ENCODE results near the gene REG3A.

The REG3A gene

GRCh38 chr2:79159653-79160052 lies at the start of gene REG3A:
Gene REG3A (minus strand): TSS chr2:79159753. CDS start chr2:79159405, 348 bp downstream.
- no peak within 1 kb of the TSS for H3K4me3 ChIP-seq (replicated peaks; ENCODE audit: low read depth, low read length)
- no peak for TF ChIP-seq CTCF (IDR thresholded peaks at IDR 0.05; ENCODE audit: low read depth, low read length, missing control alignments)
- no peak for DNase-seq (ENCODE audit: extremely low read depth, low read depth)

- H3K4me3 ChIP-seq (replicated peaks; ENCODE audit: low read depth, low read length): no peak overlapping the region
- no peak for DNase-seq (ENCODE audit: extremely low read depth, low read depth)
- no peak for TF ChIP-seq CTCF (IDR thresholded peaks at IDR 0.05; ENCODE audit: low read depth, low read length, missing control alignments)
These were observed 41.2 kb upstream of the REG3A start for GRCh38 chr2:79200762-79201161.

- H3K4me3 ChIP-seq (replicated peaks; ENCODE audit: low read depth, low read length): no peak overlapping the region
- TF ChIP-seq CTCF (IDR thresholded peaks at IDR 0.05; ENCODE audit: low read depth, low read length, missing control alignments): no peak
- DNase-seq (ENCODE audit: extremely low read depth, low read depth): no peak
These were observed 32.3 kb upstream of the REG3A start for GRCh38 chr2:79191816-79192215.

- TF ChIP-seq CTCF (IDR thresholded peaks at IDR 0.05; ENCODE audit: low read depth, low read length, missing control alignments): no peak
- no peak overlapping the region for H3K4me3 ChIP-seq (replicated peaks; ENCODE audit: low read depth, low read length)
- no peak for DNase-seq (ENCODE audit: extremely low read depth, low read depth)
These were observed 31.5 kb upstream of the REG3A start for GRCh38 chr2:79191081-79191480.

GRCh38 chr2:79189465-79189864 lies 29.9 kb upstream of the REG3A start:
- no peak overlapping the region for H3K4me3 ChIP-seq (replicated peaks; ENCODE audit: low read depth, low read length)
- no peak for DNase-seq (ENCODE audit: extremely low read depth, low read depth)
- TF ChIP-seq CTCF (IDR thresholded peaks at IDR 0.05; ENCODE audit: low read depth, low read length, missing control alignments): no peak

- H3K4me3 ChIP-seq (replicated peaks; ENCODE audit: low read depth, low read length): no peak overlapping the region
- TF ChIP-seq CTCF (IDR thresholded peaks at IDR 0.05; ENCODE audit: low read depth, low read length, missing control alignments): no peak
- no peak for DNase-seq (ENCODE audit: extremely low read depth, low read depth)
These were observed 22.1 kb upstream of the REG3A start for GRCh38 chr2:79181617-79182016.

GRCh38 chr2:79180092-79180491 lies 20.5 kb upstream of the REG3A start:
- H3K4me3 ChIP-seq (replicated peaks; ENCODE audit: low read depth, low read length): no peak overlapping the region
- DNase-seq (ENCODE audit: extremely low read depth, low read depth): no peak
- TF ChIP-seq CTCF (IDR thresholded peaks at IDR 0.05; ENCODE audit: low read depth, low read length, missing control alignments): no peak
